ENCODE measurements around the gene POMC.

DNA sequence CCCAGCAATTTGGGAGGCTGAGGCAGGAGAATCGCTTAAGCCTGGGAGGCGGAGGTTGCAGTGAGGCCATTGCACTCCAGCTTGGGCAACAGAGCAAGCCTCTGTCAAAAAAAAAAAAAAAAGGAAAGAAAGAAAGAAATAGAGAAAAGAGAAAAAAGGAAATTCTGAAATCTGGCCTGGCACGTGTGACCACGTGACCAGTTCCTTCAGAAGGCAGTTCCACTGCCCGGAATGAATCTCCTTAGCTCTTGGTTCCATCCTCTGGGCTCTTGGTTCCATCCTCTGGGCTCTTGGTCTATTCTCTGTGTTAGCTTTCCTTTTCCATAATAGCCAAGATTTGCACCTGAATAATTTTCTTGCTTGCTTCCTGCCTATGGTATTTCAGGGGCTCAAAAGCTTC, 5.3 kb upstream of the POMC start:
- TF ChIP-seq, protein P1, sequence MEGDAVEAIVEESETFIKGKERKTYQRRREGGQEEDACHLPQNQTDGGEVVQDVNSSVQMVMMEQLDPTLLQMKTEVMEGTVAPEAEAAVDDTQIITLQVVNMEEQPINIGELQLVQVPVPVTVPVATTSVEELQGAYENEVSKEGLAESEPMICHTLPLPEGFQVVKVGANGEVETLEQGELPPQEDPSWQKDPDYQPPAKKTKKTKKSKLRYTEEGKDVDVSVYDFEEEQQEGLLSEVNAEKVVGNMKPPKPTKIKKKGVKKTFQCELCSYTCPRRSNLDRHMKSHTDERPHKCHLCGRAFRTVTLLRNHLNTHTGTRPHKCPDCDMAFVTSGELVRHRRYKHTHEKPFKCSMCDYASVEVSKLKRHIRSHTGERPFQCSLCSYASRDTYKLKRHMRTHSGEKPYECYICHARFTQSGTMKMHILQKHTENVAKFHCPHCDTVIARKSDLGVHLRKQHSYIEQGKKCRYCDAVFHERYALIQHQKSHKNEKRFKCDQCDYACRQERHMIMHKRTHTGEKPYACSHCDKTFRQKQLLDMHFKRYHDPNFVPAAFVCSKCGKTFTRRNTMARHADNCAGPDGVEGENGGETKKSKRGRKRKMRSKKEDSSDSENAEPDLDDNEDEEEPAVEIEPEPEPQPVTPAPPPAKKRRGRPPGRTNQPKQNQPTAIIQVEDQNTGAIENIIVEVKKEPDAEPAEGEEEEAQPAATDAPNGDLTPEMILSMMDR (IDR thresholded peaks at IDR 0.05; ENCODE audit: low read length): no peak
- no peak for TF ChIP-seq EZH2 (IDR thresholded peaks at IDR 0.05; ENCODE audit: borderline replicate concordance, low read length)

Data from OCI-LY1 (cell line).